OCI-LY3 (cell line): ENCODE measurements around the gene BLTP1.

ENCODE experiments used
- H2AFZ ChIP-seq: fragments of 200-600, 300-600 bp; shearing (Covaris generic); 2 replicates; pipeline ENCODE4 v1.6.0; 2014; ENCODE audit warnings: antibody characterized with exemption, low read depth, low read length
- H3K27ac ChIP-seq: fragments of 200-600, 300-600 bp; sonication (generic); 2 replicates; pipeline ENCODE4 v1.5.1; 2014; ENCODE audit warnings: mild to moderate bottlenecking, low read length, moderate library complexity, mixed read lengths
- H3K27me3 ChIP-seq: fragments of 200-600, 300-600 bp; sonication (generic); 2 replicates; pipeline ENCODE4 v1.6.1; 2014; ENCODE audit warnings: low read depth, low read length, mixed read lengths
- H3K36me3 ChIP-seq: fragments of 200-600, 300-600 bp; sonication (generic); replicated peaks from 2 replicates; pipeline ENCODE3; 2014; ENCODE audit warnings: low read depth, low read length, mixed read lengths
- H3K4me1 ChIP-seq: fragments of 300-600, 200-600 bp; sonication (generic); 2 replicates; pipeline ENCODE4 v1.6.1; 2014; ENCODE audit warnings: low read length, mixed read lengths
- H3K4me2 ChIP-seq: fragments of 200-600, 300-600 bp; sonication (generic); 2 replicates; pipeline ENCODE4 v1.6.1; 2014; ENCODE audit warnings: low read length, mixed read lengths
- H3K4me3 ChIP-seq: fragments of 300-600, 200-600 bp; sonication (generic); 2 replicates; pipeline ENCODE4 v1.5.1; 2014; ENCODE audit warnings: antibody characterized with exemption, mild to moderate bottlenecking, low read length, moderate library complexity
- H3K79me2 ChIP-seq: fragments of 300-600, 200-600 bp; shearing (Covaris generic); 2 replicates; pipeline ENCODE4 v1.6.1; 2014; ENCODE audit warnings: mild to moderate bottlenecking, low read length, mixed read lengths
- H3K9ac ChIP-seq: fragments of 300-600, 200-600 bp; shearing (Covaris generic); 2 replicates; pipeline ENCODE4 v1.6.0; 2014; ENCODE audit warnings: mild to moderate bottlenecking, low read length, moderate library complexity
- H3K9me3 ChIP-seq: fragments of 200-600, 300-600 bp; shearing (Covaris generic); 2 replicates; pipeline ENCODE4 v1.6.1; 2014; ENCODE audit warnings: low read length, mixed read lengths; ENCODE audit not compliant: insufficient read depth
- H4K20me1 ChIP-seq: fragments of 200-600, 300-600 bp; sonication (generic); 2 replicates; pipeline ENCODE4 v1.6.1; 2016; ENCODE audit warnings: low read length, mixed read lengths; ENCODE audit not compliant: insufficient read depth
- CTCF ChIP-seq: fragments of 200-600, 300-600 bp; sonication (generic); IDR thresholded peaks from 2 replicates; pipeline ENCODE4 v1.5.1; 2014; ENCODE audit warnings: antibody characterized with exemption, low read length, low read depth
- EZH2phosphoT487 ChIP-seq: fragments of 200-600 bp; shearing (Covaris generic); IDR thresholded peaks from 2 replicates; pipeline ENCODE4 v1.6.1; 2018; ENCODE audit warnings: antibody characterized with exemption, mixed run types, low read depth

BLTP1 gene

DNA sequence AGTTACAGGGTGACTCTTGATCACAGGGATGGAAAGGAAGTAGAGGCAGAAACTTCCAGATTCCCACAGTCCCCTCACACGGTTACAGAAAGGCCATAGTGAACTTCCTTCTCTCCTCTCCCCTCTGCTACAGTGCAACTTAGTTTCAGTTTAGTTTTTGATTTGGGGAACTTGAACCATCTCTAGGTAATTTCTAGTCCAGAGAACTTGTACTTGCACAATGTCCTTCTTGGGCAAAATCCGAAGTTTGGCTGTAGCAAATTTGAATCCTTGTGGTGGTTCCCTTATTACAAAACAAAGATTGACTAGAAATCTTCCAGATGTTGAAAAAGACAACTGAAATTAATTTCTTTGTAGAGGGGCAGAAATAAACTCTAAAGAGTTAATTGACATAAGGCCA lies 1.2 kb upstream of the BLTP1 start:
- Histone ChIP-seq H3K36me3 (peaks cover 4% of the 10 kb centered on the region), H3K4me3 (peak overlapping the region; percentile 96), H3K27ac (peak overlapping the region; percentile 40), H3K9ac (peak overlapping the region; percentile 77; the same call in 1 of the 2 replicates), H3K9me3 (no peaks in the 10 kb centered on the region), H3K79me2 (peaks cover 5% of the 10 kb centered on the region), H3K4me1 (peaks cover 21% of the 10 kb centered on the region), H2AFZ (peak overlapping the region; percentile 96), H3K4me2 (peak overlapping the region; percentile 80), H4K20me1 (no peaks in the 10 kb centered on the region), H3K27me3 (no peaks in the 10 kb centered on the region)
- no peak for TF ChIP-seq EZH2phosphoT487
- no peak for TF ChIP-seq CTCF

GRCh38 chr4:122152711-122153226 lies 638 bp downstream of the BLTP1 start:
- Histone ChIP-seq H2AFZ (peak overlapping the region; percentile 82), H3K9ac (peak overlapping the region; percentile 77), H3K36me3 (peaks cover 6% of the 10 kb centered on the region), H3K4me3 (peak overlapping the region; percentile 96), H3K79me2 (peaks cover 5% of the 10 kb centered on the region), H3K27ac (no peak overlapping the region), H4K20me1 (no peaks in the 10 kb centered on the region), H3K27me3 (no peaks in the 10 kb centered on the region), H3K4me1 (peaks cover 21% of the 10 kb centered on the region), H3K9me3 (no peaks in the 10 kb centered on the region), H3K4me2 (peak overlapping the region; percentile 79)
- TF ChIP-seq CTCF, result no peak
- no peak for TF ChIP-seq EZH2phosphoT487

DNA sequence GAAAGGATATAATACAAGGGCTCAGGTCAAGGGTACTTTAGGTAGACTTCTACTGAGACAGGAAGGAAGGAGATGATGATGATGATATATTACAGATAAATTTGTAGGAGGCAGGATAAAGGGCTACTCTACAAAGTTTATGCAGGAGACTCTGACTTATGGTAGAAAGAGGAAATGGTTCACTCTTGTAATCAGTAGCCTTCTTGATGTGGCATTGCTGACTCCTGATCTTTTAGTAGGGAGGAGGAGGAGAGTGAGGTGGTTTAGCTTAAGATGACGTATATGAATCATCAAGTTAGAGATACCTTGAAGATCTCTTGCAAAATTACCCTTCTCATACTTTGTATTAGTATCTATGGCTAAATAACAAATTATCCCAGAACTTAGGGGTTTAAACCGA lies 4.7 kb downstream of the BLTP1 start:
- Histone ChIP-seq H3K9ac (no peak overlapping the region), H3K27me3 (no peaks in the 10 kb centered on the region), H4K20me1 (no peaks in the 10 kb centered on the region), H3K79me2 (peaks cover 5% of the 10 kb centered on the region), H3K4me1 (peaks cover 6% of the 10 kb centered on the region), H3K4me2 (no peak overlapping the region), H3K4me3 (no peak overlapping the region), H2AFZ (no peak overlapping the region), H3K27ac (no peak overlapping the region), H3K36me3 (peaks cover 6% of the 10 kb centered on the region), H3K9me3 (no peaks in the 10 kb centered on the region)
- TF ChIP-seq CTCF (no peak), EZH2phosphoT487 (no peak)

- Histone ChIP-seq H3K9ac (no peak overlapping the region), H3K4me2 (no peak overlapping the region), H3K4me1 (no peaks in the 10 kb centered on the region), H3K27ac (no peak overlapping the region), H3K36me3 (no peaks in the 10 kb centered on the region), H3K27me3 (no peaks in the 10 kb centered on the region), H3K79me2 (no peaks in the 10 kb centered on the region), H4K20me1 (no peaks in the 10 kb centered on the region), H3K4me3 (no peak overlapping the region), H3K9me3 (no peaks in the 10 kb centered on the region), H2AFZ (no peak overlapping the region)
- TF ChIP-seq CTCF (no peak), EZH2phosphoT487 (no peak)
Observed at GRCh38 chr4:122163301-122163700, 11.2 kb downstream of the BLTP1 start.
